ENCODE data around the gene GALNT11.

GALNT11 gene

DNA sequence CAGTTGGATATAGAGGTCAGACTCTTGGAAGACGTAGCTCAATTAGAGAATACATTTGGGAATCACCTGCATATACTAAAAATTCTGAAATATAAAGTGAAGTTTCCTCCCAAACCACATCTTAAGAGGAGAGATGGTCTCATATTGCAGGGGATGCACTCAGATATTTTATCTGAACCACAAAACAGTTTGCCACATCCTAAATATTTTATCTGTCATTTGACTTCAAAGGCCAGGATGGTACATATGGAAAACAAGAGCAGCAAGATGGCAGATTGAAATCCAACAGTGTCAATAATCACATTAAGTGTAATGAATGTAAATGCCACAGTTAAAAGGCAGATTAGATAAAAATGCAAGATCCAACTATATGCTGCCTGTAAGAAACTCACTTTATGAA is 97.1 kb downstream of the GALNT11 start:
- DNase-seq: no peak

DNA sequence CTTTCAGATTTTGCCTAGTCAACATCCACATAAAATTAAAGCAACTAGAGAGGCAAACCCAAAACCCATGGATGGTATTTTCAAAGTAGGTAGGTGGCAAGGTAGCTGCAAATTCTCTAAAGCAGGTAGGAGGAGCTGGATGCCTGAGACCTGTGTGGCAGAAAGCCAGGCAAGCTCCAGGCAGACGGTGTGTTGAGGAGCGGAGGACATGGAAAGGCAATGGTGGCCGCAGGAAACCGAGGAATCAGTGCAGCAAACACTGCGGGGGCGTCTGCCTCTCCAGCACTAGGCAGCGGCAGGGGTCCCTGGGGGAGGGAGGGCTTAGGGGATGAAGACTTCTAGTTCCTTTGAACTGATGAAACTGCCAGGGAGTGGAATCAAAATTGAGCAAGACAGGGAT is 101.3 kb downstream of the GALNT11 start:
- no peak for DNase-seq

DNA sequence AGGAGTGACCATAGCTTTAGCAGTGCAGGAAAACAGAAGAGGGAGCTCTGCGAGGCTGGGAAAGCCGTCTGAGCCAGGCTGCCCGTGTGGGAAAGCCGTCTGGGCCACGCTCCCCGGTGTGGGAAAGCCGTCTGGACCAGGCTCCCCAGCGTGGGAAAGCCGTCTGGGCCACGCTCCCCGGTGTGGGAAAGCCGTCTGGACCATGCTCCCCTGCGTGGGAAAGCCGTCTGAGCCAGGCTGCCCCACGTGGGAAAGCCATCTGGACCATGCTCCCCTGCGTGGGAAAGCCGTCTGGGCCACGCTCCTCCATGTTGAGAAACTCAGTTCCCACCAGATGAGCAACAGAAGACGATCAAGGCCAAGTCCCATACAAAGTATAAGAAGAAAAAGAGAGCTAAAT is 101.8 kb downstream of the GALNT11 start:
- no peak for DNase-seq

DNA sequence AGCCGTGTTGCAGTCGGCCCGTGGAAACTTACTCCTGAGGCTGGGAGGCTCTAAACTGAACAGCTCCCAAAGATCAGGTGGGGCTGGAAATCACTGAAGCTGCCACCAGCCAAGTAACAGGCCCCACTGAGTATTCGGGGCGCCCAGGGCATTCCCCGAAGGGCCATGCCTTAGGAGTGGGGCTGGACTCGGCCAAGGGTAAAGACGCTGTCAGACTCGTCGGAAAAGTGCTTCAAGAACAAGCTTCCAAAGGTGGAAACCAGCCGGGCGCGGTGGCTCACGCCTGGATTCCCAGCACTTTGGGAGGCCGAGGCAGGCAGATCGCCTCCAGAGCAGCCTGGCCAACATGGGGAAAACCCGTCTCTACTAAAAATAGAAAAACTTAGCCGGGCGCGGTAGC is 102.8 kb downstream of the GALNT11 start:
- DNase-seq: no peak

DNA sequence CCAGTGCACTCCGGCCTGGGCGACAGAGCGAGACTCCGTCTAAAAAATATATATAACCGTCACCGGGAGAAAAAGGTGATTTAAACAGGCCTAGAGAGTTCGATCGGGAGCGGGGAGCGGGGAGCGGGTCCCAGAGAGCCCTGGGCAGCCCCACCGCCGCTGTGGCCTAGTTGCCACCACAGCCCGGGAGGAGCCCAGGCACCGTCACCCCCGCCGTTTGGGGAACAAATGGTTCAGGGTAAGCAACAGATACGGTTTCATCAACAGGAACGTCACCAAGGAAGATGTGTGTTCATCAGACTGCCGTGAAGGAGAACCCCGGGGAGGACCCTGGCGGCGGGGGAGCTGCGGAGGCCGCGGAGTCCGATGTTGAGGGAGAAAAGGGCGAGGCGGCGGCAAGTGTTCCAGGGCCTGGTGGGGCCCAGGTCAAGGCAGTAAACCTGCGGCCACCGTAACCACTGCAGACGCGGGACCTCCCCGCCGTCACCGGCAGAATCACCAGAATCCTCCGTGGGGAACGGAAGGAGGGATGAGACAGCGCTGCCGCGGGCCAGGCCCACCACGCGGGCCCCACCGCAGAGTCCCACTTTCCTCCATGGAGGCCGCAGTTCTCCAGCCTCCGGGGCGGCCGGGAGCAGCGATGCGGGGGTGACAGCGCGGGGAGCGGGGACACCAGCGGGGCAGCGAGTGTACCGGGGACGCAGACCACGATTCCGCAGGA is 103.4 kb downstream of the GALNT11 start:
- DNase-seq: no peak

DNA sequence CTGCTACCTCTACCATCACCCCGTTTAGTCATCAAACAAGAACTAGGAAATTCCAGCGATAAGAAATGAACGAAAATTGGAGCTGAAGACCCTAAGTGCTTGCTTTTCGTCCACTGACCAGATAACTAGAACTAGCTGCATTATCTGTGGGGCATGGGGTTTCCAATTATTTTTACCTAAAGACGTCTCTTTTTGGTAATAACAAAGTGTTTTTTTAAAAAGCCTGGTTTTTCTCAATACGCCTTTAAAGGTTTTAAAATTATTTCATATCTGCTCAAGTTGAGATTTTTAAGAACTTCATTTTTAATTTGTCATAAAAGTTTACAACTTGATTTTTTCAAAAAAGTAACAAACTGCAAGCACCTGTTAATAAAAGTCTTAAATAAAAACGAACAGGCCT is 104.2 kb downstream of the GALNT11 start:
- DNase-seq: no peak

DNA sequence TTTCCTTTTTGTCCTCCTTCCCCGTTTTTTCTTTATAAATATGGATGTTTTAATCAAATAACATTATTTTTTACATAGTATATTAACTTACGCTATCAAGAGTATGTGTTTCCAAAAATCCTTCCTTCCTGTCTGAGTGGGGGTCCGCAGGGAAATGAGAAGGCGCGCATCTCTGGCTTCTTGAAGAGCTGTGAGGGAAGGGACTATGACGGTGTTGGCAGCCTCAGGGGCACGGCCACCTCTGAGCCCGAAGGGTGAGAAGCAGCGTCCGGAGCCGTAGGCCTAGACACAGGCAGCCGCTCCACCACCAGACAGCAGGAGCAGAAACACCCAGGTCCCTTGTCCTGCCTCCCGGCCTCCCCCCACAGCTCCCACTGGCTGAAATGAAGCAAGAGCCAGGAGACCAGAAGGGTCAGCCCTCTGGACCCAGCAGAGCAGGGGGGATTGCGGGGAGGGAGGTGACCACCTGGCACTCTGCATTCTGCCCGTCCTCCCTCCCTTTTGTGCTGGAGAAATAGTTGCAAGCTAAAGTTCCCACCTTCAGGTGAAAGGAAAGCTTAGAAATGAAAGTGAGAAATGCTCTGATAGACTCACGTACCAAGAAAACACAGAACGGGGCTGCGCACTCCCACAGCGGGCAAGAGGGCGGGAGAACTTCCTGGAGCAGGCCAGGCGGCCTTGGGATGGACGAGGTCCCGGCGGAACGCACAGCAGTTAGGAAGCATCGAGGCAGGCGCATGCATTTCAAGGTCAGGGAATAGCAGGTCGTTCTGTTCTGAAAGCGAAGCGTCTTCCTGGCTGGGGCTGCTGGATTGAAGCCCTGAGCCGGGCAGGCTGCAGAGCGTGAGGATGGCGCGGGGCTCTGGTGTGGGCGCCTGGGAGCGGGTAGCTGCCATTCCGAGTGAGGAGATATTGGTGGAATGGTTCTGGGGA is 105.5 kb downstream of the GALNT11 start:
- no peak for DNase-seq

DNA sequence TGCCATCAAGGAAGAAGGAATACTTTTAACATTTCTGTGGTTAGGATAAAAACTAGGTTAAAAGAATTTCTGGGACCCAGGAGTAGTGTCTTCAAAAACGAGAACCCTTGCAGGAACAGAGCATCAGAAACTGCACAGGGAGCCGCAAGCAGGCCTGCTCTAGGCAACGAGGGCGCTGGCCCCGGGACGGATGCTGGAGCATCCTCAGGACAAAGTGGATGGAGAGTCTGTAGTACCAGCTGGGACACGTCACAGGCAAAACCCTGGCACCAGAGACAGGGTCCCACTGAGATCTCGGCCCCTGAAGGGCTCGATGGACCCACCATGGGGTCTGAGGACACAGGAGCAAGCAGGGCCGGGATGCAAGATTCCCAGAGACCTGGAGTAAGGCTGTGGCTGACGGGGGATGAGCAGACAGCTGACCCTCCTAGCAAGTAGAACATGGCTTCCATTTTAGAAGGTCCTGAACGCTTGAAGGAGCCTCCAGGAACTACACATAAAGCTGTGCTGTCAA is 106.6 kb downstream of the GALNT11 start:
- DNase-seq: no peak

DNA sequence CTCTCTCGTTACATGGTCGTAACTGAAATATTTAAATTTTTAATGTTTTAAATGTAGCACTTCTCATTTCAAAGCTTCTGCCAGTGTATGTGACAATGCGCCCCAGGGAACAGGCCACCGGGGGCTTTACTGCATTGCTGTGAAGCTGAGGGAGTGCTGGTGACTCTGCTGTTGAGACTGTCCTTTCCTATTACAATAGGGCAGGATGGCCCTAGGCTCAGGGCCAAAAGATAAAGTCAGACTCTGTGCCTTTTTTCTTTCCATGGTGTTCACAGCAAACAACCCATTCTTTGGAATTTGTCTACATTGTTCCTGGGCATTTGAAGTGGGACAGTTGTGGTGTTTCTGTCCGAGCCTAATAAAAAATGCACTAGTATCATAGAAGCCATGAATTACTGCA is 107.3 kb downstream of the GALNT11 start:
- no peak for DNase-seq

DNA sequence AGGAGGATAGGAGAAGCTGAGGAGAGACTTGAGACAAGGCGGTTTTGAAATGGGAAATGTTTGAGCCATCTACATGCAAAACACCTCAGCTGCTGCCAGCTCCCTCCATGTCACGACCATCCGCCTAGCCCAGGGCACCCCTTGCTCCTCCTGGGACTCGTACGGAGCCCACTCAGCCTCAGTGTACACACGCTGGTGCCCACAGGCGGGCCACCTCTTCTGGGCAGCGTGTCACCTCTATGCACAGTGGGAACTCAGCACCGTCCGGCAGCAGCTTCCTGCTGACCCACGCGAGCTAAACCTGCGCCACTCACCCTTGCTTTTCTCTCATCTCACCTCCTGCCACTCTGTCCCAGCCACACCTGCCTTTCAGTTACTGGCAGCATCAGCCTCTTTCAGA is 108.3 kb downstream of the GALNT11 start:
- no peak for DNase-seq

DNA sequence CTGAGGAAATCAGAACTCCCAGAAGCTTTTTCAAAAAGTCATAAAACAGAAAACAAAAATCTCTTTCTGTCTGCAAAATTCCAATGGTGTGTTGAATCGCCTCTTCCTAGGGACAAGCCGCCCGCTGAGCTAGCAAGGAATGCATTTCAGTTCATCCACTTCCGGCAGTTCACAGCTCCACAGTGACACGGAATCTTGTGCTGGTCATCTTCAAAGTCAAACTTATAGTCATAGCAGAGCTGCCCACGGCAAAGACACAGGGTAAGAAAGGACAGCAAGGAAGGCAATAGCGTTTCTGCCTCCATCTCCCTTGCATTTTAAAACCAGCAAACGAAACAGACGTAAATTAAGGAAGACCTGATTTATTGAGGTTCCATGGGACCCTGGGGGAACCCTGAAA is 111.2 kb downstream of the GALNT11 start:
- no peak for DNase-seq

DNA sequence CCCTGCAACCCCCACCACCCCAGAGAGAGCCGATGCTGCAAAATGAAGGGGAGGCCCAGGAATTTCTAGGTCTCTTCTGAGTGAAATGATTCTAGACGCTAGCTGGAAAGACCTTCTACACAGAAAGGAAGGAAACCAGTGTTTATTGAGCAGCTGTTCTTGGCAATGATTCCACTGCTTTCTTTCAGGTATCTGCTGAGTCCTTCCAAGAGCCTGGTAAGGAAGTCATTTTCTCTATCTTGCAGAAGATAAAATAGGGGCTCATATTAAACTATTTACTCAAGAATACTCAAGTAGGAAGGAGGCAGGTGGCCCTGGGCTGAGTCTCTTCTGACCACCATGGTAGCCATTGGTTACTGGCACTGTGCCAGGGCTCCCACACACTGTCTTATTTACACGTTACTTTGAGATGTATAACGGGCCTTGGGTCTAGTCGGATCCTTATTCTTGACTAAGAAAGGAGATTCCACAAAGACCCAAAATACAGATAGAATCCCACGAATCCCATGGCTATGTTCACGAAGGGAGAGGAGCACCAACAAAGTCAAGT is 112.1 kb downstream of the GALNT11 start:
- no peak for DNase-seq

DNA sequence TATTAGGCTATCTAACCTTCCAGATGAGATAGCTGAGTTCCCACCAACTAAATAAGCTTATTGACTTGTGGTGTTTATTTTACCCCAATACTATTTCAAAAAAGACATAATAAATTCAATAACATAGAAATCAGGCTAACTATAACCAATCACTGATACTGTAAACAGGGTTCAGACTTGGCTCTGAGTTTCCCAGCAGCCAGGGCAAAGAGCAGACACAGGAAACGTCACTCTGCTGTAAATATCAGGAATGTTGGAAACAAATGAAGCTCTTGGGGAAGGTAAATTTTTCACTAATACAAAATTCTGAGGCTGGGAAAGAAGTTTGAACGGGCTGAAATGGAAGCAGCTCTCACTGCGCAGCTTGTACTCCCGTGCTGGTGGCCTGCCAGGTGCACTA is 114.6 kb downstream of the GALNT11 start:
- no peak for DNase-seq

DNA sequence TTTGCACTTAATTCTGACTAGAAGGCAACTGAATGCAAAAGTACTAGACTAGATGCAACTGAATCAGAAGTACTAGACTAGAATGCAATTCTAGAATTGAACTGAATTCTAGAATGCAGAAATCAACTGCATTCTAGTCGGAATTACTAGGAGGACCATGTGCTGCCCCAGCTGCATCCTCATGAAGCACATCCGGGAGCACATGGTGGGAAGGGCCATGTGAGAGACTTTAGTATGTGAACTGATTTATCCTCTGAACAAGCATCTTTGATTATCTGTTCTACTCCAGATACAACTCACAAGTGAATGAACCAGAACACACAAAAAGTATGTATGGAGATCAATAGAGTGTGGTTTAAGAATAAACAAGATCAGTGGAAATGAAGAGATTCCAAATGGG is 115.1 kb downstream of the GALNT11 start:
- DNase-seq: no peak

DNA sequence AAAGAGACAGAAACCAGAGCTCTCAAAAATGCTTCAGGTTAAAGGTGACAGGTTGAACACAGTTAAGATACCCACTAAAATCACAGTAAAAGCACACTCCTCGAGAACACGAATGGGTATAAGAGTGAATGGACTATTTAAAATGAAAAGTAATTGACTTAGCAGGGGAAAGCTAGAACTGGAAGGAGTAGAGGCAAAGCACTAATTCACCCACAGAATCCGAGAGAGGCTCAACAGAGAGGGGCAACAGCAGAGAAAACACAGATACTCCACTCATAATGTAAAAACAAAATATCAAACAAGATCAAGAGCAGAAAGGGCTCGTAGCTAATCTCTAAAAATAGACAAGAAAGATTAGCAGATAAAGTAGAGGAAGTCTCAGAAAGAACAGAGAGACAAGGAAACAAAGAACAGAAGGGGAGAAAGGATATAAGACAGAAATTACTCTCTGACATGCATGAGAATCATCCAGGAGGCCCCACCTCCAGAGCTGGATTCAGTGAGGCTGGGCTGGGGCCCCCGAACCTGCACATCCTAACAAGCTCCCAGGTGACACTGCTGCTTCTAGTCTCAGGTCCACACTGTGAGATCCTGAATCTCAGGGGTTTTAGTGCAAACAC is 117.6 kb downstream of the GALNT11 start:
- no peak for DNase-seq

DNA sequence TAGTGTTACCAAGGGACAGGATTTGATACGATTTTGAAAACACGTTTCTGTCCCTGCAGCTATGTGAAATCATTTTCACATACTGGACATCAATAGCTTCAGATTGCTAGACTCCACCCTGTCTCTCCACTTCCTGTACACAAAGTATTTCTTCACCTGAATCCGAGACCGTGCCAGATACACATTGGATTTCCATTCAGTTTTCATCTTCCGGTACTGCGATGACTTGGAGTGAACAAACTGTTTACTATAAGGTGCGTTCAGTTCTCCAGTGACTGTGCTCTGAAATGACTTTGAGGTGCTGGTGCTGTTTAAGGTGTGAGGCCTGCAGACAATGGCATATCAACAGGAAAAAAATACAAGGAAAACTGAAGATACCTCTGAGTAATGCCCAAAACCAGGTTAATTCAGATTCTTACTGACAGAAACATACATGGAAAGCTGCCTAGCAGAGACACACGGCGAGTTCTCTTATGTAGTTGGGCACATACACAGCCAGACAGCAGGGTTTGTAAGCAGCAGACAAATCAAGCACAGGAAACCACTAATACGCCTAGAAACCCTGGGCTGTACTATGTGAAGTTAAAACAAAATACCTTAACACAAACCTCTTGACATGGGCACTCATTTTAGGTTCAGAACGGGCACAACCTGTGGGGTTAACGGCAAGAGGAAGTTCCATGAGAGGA is 119.2 kb downstream of the GALNT11 start:
- DNase-seq: no peak

DNA sequence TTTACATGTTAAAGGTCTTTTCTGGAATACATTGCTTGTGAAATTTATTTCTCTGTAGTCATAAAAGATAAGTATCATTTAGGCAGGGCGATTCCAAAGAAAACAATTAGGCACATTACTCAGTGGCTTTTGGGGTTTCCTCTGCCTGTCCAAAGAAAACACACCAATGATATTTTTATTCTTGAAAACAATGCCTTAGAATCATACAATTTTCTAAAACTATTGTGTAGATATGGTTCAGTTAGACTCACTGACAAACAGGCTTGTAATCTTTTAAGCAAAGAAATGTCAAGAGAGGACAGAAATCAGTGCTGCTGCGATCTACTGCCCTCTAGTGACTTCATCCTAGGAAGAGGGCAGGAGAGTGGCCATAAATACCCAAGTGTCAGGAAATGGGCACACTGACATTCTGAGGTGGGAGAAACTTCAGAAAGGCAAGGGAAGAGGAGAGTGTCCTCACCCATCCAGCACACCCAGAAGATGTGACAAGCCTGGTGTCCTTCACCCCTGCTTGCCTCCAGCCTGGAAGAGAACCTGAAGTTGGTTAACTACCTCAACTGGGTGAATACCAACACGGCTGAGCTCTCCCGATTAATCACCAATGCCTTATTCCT is 120.5 kb downstream of the GALNT11 start:
- peak in 1 of 2 donors; percentile 32 for DNase-seq

DNA sequence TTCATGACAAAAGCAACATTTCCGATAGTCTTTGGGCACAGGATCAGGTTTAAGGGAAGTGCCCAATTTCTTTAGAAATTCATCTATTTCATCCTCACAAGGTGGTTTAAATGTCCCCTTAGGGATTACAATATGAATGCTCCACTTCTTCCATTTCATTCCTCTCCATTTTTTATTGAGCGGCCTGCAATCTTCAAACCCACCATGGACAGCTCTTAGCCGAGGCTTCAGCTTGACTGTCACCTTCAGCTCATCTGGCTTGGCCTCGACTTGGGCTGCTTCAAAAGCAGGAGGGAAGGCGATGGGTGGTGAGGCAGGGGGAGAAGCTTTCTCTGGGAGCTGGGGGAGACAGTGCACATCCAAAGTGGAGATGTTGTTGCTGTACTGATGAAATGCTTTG is 123.2 kb downstream of the GALNT11 start:
- DNase-seq: no peak

DNA sequence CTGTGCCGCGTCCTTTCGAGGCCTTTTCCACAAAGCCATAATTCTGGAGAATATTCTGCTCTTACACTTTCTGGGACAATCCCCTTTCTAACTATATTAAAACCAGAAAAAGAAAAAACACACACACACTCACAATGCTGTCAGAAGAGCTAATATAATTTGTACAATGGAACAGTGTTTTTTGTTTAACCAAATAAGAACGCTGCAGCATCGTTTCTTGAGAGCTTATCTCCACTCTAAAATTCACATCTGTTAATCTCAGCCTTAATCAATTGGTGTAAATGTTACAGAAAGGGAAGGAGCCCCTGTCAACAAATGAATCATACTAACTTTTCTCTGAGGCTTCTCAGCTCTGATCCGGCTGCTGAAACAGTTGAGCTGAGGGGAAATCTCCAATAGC is 123.9 kb downstream of the GALNT11 start:
- no peak for DNase-seq

DNA sequence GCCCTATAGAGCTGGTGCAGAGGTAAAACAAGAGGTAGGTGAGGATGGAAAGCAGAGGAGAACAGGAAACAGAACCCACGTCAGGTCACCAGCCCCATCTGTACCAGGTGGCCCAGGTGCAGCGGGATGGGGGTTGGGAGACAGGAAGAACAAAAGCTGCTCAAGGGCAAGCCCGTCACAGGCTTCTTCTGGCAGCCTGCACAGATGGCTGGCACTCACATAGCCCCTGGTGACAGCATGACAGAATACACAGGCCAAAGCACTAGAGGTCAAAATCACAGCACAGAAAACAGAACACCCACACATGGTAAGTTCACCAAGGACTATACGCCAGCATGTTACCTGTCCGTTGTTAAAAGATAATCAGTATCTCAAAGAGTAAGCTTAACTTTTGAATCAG is 126.8 kb downstream of the GALNT11 start:
- no peak for DNase-seq

DNA sequence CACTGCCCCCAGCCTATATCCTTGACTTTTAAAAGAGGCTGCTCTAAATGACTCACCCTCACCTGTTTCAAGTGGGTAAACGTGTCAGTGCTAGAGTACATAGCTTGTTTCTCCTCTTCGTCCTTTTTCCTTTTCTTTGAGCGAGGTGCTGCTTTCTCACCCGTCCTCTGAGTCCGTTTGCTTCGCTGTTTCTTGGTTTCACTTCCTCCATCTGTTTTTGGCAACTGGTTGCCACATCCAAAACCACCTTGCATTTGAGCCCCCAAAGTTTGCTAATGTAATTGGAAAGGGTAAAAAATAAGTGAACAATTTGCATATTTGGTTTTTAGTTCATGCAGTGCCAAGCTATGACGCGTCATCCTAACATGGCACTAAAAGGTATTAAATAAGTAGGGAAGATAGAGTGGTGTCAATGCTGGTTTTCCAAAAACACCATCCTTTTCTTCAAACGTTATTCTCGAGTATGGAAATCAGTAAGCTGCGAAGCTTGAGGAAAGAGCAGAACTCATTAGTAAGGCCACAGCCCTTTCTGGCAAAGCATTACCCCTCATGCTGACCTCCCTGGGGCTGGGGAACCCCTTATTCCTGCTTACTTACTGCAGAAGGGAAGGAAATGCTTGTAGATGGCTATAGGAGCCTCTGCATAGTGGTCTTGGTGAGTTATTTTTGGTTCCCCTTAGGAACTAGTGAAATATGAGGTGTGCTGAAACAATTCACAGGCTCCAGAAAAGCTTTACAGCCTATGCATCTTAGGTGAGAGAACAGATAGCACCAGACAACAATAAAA is 133.5 kb downstream of the GALNT11 start:
- no peak for DNase-seq

All from activated CD4-positive, alpha-beta T cell treated with anti-CD3 and anti-CD28 coated beads for 4 hours (primary cell).